HG03460 (cell line): ENCODE measurements around the gene IFT81.
"Not testable (repeated sequence)": the region's sequence is repeated elsewhere in the genome, so short reads cannot be mapped to it uniquely, and the experiment has no call there.

Experiments
- ATAC-seq: cut with Tn5 transposase; IDR thresholded peaks from one replicate; pipeline ENCODE4 v1.9.1; 2021; ENCODE audit not compliant: unreplicated experiment

Gene IFT81, protein sequence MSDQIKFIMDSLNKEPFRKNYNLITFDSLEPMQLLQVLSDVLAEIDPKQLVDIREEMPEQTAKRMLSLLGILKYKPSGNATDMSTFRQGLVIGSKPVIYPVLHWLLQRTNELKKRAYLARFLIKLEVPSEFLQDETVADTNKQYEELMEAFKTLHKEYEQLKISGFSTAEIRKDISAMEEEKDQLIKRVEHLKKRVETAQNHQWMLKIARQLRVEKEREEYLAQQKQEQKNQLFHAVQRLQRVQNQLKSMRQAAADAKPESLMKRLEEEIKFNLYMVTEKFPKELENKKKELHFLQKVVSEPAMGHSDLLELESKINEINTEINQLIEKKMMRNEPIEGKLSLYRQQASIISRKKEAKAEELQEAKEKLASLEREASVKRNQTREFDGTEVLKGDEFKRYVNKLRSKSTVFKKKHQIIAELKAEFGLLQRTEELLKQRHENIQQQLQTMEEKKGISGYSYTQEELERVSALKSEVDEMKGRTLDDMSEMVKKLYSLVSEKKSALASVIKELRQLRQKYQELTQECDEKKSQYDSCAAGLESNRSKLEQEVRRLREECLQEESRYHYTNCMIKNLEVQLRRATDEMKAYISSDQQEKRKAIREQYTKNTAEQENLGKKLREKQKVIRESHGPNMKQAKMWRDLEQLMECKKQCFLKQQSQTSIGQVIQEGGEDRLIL

DNA sequence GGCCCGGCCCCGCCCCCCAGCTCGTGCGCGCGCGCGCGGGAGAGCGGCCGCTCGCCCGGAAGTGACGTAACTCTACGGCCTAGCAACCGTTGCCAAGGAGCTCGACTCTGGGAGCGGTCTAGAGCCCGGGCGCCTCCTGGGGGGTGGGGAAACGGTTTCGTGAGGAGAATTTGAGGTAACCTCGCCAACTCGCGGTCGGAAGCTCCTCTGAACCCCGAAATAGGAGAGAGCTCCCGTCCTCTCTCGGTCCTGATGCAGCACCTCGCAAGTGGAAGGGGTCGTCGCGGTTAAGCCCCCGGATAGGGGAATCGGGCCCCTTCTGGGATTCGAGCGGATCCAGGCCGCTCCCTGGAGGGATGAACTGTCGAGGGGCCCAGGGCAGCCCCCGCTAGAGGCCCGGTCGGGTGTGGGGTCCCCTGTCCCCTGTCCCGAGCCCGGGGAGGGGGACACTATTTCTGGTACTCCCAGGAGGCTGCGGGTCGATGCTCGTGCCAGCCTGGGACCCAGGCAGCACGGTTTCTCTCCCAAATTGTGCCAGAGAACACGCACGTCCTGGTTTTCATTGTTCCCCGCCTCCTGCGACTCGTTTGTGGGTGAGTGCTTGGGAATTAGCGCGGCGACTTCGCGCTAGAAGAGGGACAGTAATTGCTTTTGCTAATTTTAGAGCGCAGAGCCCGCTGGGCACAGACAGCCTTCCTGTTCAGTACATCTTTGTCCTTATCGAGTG lies at the start of gene IFT81:
Gene IFT81 (plus strand): TSS at position 89 of the 727 bp plus-strand sequence. CDS start 3,024 bp downstream, outside the sequence.
- ATAC-seq: peak; percentile 89

DNA sequence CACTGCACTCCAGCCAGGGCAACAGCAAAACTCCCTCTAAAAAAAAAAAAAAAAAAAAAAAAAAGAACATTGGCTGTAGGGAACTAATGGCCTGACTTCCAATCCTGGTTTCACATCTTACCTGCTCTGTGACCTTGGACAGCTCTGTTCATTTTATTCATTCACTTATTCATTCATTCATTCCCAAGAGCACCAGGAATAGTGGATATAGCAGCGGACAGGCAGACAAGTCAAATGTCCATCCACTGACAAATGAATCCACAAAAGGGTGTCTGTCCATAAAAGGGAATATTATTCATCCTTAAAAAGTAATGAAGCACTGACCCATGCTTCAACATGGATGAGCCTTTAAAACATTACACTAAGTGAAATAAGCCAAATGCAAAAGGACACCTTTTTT lies 48.3 kb upstream of the IFT81 start:
- no peak for ATAC-seq

DNA sequence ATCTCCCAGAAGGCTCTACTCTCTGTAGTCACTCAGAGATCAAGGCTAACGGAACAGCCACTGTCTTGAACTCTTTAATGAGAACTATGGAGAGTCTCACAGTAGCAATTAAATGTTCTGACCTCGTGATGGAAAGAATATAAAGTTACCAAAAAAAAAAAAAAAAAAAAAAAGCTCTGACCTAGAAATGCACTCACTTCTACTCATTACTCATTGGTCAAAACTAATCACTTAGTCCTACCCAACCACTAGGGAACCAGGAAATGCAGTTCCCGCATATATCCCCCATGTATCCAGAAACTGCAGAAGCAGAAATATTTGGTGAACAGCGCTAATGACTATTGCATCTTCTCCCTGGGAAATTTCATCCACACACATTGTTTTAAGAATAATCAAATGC lies 46.4 kb upstream of the IFT81 start:
- no peak for ATAC-seq

DNA sequence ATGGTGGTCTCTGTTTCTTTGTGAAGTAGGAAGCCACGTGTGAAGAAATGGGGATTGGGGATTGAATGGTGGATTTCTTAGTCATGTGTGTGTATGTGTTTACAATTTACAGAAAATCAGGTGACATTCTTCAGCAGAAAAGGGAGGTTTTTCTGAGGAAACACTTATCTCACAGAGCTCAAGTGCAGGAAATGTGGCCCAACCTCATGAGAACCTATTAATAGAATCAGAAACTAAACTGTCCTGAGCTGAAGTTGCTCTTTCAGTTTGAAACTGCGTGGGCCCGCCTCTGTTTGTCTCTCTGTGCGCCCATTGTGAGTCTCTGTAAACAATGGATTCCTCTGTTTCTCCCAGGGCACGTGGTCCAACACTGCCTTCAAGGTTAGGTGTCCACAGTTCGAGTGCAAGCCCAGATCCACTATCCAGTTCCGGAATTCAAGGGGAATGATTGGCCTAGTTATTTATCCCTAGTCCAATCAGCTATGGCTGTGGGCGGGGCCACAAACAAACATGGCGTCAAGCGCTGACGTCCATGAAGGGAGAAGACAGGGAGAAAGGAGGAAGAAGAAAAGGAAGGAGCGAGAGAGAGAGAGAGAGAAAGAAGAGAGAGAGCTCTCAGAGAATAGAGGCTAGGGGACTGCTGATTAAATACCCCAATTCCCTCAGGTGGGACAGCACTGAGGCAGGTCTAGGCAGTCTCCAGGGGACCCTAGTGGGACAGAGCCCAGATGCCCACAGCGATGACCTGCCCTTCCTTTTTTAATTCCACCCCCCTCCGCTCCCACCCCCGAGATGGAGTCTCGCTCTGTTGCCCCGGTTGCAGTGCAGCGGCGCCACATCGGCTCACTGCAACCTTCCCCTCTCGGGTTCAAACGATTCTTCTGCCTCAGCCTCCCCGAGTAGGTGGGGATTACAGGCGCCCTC lies 44.4 kb upstream of the IFT81 start:
- peak; percentile 76 for ATAC-seq

DNA sequence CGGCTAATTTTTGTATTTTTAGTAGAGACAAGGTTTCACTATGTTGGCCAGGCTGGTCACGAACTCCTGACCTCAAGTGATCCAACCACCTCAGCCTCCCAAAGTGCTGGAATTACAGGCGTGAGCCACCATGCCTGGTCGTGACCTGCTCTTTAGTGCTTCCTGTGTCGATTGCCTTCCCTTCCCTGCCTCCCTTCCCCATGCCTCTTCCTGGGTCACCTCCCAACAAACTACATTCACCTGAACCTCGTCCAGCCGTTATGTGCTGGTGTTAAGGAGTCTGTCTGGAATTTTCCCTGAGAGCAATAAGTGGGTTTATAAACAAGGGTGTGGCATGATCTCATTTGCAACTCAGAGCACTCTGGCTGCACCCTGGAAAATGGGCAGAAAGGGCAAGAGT lies 43.7 kb upstream of the IFT81 start:
- no peak for ATAC-seq

DNA sequence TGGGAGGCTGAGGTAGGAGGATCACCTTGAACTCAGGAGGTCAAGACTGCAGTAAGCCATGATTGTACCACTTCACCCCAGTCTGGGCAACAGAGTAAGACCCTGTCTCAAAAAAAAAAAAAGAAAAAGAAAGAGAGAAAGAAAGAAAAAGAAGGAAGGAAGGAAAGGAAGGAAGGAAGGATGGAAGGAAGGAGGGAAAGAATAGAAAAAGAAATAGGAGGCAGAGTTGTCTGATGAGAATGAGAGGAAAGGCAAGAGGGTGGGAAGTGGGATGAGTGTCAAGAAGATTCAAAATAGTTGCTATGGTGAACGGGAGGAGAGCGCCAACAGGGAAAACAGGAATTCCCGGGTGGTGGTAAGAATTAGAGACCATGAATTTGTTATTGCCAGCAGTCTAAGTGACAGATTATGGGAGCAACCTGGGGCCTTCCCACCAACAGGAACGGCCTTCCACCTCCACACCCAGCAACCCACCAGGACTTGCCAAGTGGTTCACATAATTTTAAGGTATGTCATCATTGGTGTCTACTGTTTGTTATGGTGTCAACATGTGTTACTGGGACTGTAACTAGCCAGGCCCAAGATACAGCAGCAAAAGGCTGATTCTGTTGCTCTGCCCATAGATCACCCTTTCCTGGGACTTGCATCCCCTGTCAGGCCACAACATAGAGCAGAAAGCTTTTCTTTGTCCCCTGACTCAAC lies 39.7 kb upstream of the IFT81 start:
- no peak for ATAC-seq

DNA sequence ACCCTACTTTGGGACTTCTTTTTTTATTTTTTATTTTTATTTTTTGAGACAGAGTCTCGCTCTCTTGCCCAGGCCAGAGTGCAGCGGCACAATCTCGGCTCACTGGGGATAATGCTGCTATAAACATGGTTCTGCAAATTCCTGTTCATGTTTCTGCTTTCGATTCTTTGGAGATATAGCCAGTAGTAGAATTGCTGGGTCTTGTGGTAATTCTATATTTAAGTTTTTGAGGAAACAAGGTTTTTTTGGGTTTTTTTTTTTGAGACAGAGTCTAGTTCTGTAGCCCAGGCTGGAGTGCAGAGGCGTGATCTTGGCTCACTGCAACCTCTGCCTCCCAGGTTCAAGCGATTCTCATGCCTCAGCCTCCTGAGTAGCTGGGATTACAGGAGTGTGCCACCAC lies 35.9 kb upstream of the IFT81 start:
- ATAC-seq: not testable (repeated sequence)

DNA sequence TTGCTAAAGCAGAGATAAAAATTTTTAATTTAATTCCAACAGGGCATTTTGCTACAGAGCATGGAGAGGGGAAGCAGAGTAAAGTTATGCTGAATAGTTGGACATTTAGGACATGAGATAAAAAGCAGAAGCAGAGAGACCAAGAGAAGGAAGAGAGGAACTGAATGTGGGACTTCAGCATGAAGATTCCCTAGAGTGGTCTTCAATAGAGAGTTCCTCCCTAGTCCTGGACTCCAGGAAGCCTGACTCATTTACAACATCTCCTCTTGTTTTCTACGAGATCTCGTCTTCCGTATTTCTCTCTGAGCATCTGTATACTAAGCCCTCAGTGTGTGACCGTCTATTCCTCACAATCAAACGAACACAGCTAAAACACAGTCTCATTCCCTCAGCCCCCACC lies 35.2 kb upstream of the IFT81 start:
- ATAC-seq: no peak

DNA sequence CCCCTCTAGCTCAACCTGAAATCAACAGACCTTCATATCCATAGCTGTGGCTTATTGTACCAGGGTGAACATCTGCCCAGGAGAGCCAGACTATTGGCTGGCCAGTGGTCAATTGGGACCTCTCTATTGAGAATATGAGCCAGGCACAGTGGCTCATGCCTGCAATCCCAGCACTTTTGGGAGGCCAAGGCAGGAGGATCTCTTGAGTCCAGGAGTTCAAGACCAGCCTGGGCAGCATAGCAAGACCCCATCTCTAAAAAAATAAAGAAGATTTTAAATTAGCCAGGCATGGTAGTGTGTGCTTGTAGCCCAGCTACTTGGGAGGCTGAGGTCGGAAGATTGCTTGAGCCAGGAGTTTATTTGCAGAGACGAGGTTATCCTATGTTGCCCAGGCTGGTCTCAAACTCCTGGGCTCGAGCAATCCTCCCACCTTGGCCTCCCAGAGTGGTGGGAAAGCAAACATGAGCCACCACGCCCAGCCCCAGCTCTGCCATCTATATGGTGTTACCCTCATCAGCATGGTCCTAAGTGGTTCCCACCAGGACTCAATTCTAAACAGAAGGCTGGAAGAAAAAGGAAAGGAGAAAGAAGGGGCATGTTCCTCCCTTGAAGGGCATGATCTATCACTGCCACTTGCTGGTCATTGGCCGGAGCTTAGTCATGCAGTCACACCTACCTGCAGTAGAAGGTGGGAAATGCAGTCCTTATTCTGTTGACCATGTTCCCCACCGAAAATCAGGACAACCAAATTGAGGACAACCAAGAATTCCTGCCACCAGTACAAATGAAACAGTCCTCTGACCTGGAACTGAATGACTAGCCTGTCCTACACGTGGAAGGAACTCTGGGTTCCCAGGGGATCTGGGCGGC lies 33.7 kb upstream of the IFT81 start:
- ATAC-seq: no peak

DNA sequence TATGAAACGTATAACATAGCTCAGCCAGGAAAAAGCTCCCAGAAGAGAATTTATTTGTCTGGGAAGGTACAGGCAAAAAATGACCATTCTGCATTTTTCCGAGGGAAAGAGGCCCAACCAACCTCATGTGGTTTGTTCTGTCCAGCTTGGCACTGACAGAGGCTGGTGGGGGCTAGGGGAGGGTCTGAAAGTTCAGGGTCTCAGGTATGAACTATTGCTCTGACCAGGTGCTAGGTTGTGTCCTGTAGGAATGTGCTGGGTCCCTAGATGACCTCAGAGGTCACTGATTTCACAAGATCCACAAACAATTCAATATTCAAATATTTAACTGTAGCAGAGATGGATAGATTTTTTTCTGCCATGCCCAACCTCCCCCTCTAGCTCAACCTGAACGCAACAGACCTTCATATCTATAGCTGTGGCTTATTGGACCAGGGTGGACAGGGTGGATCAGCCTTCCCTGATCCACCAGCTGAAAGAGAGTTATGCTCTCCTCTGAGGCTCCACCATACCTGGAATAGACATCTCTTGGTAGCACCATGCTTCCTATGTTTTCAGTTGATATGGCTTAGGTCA lies 32.9 kb upstream of the IFT81 start:
- no peak for ATAC-seq

DNA sequence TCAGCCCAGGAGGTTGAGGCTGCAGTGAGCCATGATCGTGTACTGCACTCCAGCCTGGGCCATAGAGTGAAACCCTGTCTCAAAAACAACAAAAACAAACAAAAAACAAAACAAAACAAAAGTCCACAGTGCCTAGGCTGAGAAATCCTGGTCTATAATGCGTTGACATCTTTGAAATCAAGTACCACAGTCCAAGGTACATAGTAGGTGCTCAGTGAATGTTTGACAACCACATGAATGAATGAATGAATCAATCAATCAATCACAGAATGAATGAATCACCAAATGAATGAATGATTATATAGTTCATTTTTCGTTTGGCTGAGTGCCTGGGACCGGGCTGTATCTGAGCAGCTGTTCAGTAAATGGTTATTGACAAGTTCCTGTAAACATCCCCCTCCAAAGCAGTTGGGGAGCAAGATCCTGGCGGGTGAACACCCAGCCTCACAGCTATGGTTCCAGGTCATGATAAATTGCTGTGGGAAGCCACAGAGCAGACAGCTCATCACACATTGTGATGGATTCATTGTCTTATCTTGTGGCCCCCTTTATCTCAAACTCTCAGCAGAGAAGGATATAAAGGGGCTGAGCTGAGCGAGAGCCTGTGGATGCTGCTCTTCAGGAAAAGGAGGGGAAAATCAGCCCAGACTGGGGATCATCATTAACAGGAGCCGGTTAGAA lies 30.4 kb upstream of the IFT81 start:
- no peak for ATAC-seq

DNA sequence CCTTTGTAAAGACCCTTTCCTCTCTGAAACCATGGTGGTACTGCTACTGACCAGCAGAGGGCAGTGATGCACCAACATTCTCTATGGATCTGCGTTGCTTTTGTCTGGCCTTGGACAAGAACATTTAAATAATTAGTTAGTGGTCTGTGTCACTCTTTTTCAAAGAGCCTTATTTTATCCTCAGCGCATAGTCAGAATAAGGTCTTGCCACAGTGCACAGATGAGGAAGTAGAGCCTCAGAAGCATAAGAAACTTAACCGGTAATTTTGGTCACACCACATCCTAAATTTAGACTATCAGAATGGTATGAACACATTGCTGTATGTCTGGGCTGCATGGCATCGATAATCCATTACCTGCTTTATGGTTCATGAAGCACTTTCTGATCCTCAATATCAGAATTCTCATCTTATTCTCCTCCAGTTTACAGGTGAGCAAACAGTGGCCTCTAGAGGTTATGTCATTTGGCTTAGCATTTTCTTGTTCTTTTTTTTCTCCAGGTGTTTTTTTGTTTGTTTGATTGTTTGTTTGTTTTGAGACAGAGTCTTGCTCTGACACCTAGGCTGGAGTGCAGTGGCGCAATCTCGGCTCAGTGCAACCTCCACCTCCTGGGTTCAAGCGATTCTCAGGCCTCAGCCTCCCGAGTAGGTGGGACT lies 23.7 kb upstream of the IFT81 start:
- peak; percentile 90 for ATAC-seq

DNA sequence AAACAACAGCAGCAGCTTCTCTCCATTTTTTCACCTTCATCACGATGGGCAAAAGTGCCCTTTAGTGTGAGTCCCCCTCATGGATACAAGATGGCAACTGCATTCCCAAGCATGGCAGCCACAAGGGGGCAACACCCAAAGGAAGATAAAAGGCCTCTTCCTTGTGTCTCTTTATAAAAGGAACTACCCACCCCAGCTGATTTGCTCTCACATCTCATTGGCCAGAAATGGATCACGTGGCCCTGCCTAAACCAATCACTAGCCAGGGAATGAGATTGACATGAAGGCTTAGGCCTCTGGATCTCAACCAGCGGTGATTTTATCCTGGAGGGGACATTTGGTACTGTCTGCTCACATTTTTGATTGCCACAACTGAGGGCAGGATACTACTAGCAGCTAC lies 21.9 kb upstream of the IFT81 start:
- ATAC-seq: no peak

DNA sequence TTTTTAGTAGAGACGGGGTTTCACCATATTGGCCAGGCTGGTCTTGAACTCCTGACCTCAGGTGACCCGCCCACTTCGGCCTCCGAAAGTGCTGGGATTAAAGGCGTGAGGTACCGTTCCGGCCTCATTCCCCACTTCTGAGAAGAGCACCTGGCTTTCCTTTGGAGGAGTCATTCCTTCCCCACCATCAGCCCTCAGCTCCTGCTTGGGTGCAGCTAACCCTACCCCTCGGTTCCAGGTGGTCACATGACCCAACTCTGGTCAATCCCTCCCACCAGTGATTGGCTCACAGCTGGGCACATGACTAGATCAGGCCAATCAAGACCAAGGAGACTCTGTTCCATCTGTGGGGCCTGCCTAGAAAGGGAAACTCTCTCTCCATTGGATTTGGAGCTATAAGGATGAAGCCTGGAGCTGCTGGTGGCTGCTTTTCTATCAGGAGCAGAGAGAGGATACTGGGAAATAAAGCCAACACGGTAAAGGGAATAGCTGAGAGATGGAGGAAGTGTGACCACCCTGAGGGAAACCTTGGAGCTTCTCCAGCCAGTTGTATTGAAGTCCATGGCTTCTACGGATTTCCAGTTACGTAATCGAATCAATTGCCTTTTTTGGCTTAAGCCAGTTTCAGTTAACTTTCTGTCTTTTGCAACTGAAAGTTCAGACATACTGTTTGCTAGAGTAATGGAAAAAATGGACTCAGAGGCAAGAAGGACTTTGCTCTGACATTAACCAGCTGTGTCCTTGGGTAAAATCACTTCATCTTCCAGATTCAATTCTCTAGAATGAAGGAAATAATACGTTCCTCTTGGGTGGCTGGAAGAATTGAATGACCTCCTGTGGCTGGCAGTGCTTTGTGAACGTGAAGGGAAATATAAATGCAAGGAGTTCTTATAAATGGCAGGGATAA lies 19.7 kb upstream of the IFT81 start:
- ATAC-seq: no peak

DNA sequence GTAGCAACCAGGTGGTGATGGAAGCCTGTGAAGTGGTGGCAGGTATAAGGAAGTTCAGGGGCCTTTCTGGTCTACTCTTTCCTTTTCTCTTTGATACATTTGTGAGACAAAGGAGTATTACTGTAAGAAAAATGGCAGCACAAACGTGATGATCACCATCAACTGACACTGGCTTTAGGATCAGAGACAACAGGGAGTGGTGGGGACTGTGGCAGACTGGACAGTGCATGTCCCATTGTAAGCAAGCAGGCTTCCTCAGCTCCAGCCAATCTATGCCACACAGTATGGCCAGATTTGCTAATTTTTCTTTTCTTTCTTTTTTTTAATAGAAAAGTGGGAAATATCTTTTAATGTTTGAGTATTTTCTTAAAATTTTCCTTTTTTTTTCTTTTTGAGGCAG lies 19.0 kb upstream of the IFT81 start:
- no peak for ATAC-seq

DNA sequence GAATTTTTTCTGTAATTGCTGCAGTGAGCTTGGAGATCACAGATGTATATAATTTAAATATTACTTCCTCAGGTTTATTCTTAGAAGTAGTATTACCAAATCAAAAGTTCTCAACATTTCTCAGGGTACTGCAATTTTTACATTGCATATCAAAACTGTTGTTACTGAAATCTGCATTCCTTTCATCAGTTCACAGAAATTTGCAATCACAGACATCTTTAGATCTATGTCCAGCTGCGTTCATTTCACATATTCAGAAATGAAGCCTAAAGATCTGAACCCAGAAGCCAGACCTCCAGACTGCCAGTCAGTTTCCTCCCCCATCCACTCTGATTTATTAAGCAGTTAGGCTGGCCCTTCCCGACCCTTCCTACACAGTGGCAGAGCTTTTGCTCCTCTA lies 18.2 kb upstream of the IFT81 start:
- ATAC-seq: no peak
